HG02763 (cell line): Measurements from ENCODE around the gene SOCS1.
A peak's percentile ranks its signal among the peaks of the same experiment; 100 is the strongest.
"Not testable (repeated sequence)": the region's sequence is repeated elsewhere in the genome, so short reads cannot be mapped to it uniquely, and the experiment has no call there.

ENCODE experiments used
- ATAC-seq: cut with Tn5 transposase; IDR thresholded peaks from one replicate; pipeline ENCODE4 v1.9.1; 2021; ENCODE audit warnings: mild to moderate bottlenecking, moderate library complexity; ENCODE audit not compliant: unreplicated experiment

SOCS1 gene

GRCh38 chr16:11231367-11231970 lies 24.5 kb downstream of the SOCS1 start:
- ATAC-seq: no peak

GRCh38 chr16:11229906-11230305 lies 26.1 kb downstream of the SOCS1 start:
- ATAC-seq: no peak

GRCh38 chr16:11229432-11229831 lies 26.6 kb downstream of the SOCS1 start:
- no peak for ATAC-seq

GRCh38 chr16:11225677-11226549 lies 30.1 kb downstream of the SOCS1 start:
- no peak for ATAC-seq

GRCh38 chr16:11224894-11225676 lies 30.9 kb downstream of the SOCS1 start:
- ATAC-seq: peak; percentile 76

GRCh38 chr16:11224096-11224893 lies 31.7 kb downstream of the SOCS1 start:
- peak; percentile 33 for ATAC-seq

GRCh38 chr16:11220507-11220906 lies 35.5 kb downstream of the SOCS1 start:
- ATAC-seq: not testable (repeated sequence)

- no peak for ATAC-seq
Observed at GRCh38 chr16:11219178-11219577, 36.8 kb downstream of the SOCS1 start.

GRCh38 chr16:11218604-11218962 lies 37.4 kb downstream of the SOCS1 start:
- no peak for ATAC-seq

- no peak for ATAC-seq
Observed at GRCh38 chr16:11217651-11218603, 38.1 kb downstream of the SOCS1 start.

GRCh38 chr16:11215935-11216556 lies 40.0 kb downstream of the SOCS1 start:
- no peak for ATAC-seq

GRCh38 chr16:11213799-11214198 lies 42.2 kb downstream of the SOCS1 start:
- no peak for ATAC-seq

- no peak for ATAC-seq
Observed at GRCh38 chr16:11213373-11213772, 42.6 kb downstream of the SOCS1 start.

GRCh38 chr16:11212798-11213196 lies 43.2 kb downstream of the SOCS1 start:
- no peak for ATAC-seq

- ATAC-seq: no peak
Observed at GRCh38 chr16:11211977-11212797, 43.8 kb downstream of the SOCS1 start.

- ATAC-seq: no peak
Observed at GRCh38 chr16:11211061-11211976, 44.7 kb downstream of the SOCS1 start.

GRCh38 chr16:11210260-11210659 lies 45.7 kb downstream of the SOCS1 start:
- no peak for ATAC-seq
